GM18861 (cell line): ENCODE measurements around the gene UNC79.

ENCODE experiments used
- ATAC-seq: cut with Tn5 transposase; IDR thresholded peaks from one replicate; pipeline ENCODE4 v1.9.1; 2021; ENCODE audit not compliant: unreplicated experiment

UNC79 gene

GRCh38 chr14:93723001-93723400, 292.3 kb downstream of the UNC79 start:
- no peak for ATAC-seq

- no peak for ATAC-seq
Observed at GRCh38 chr14:93725002-93725582, 294.4 kb downstream of the UNC79 start.

DNA sequence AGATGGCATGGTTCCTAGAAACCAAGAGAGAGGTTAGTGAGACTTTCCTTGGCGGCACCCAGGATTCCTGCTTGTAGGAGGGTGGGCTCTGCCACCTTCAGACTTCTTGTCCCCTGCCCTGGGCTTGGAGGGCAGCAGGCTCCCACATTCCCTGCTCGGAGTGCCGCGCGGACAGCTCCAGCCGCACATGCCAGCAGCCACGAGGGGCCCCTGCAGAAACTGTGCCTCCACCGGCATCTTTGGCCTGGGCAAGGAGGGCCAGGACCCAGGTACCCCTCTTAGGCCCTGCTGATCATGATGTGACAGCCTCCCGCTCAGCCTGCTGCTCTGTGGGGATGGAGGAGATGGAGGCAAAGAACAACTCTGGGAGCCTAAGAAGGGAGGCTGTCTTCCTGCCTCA, 295.3 kb downstream of the UNC79 start:
- no peak for ATAC-seq

- ATAC-seq: no peak
Observed at GRCh38 chr14:93727039-93727740, 296.5 kb downstream of the UNC79 start.

- no peak for ATAC-seq
Observed at GRCh38 chr14:93727917-93728650, 297.3 kb downstream of the UNC79 start.

- no peak for ATAC-seq
Observed at GRCh38 chr14:93728651-93729016, 297.9 kb downstream of the UNC79 start.

- no peak for ATAC-seq
Observed at GRCh38 chr14:93729993-93730392, 299.3 kb downstream of the UNC79 start.

GRCh38 chr14:93731753-93732152, 301.0 kb downstream of the UNC79 start:
- no peak for ATAC-seq

DNA sequence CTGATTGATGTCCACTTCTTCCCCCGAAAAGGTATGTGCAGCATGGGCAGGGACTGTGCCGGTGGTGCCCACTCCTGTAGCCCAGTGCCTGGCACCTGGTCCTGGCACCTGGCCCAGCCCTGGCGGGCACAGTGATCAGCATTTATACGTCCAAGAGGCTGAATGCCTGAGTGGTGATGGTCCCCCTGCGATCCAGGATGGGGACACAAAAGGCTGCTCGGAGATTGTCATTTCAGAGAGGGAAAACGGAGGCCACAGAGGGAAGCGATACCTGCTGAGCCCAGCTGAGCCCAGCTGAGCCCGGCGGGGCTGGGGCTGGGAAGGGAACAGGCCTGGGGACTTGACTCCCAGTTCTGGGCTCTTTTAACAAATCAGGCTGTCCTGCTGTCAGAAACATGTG, 301.8 kb downstream of the UNC79 start:
- no peak for ATAC-seq

DNA sequence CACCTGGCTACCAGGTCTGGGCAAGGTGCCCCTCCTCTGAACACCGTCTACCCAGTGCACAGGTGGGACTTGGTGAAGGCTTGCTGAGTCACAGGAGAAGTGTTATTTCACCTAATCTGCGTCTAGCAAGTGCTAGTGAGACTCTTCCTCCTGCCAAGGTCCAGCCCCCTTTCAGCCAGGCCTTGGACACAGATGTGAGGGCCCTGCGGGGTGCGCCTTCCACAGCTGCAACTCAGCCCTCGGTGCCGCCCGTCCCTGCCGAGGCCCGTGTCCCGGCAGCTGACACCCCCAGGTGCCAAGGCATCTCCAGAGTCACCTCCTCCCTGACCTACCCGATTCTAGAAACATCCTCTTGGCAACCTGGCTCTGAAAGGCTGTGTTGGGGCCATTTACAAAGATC, 302.5 kb downstream of the UNC79 start:
- ATAC-seq: no peak

DNA sequence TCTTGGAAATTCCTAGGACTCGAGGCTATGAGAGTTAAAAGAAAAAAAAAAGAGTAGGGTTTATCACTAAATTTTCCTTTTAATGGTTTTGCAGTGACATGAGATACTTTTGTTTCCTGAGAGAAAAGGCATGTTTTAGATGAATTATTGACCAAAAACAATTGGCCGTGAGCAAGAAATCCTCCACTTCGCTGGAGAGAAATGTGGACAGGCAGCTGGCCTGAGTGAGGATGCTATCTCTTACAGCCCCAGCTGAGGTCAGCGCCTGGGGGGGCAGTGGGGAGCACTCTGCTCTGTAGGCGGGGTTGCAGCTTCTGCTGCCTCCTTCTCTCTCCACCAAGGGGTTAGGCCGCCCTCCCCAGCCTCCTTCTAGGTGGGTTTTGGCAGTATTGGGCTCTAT, 302.9 kb downstream of the UNC79 start:
- ATAC-seq: no peak

DNA sequence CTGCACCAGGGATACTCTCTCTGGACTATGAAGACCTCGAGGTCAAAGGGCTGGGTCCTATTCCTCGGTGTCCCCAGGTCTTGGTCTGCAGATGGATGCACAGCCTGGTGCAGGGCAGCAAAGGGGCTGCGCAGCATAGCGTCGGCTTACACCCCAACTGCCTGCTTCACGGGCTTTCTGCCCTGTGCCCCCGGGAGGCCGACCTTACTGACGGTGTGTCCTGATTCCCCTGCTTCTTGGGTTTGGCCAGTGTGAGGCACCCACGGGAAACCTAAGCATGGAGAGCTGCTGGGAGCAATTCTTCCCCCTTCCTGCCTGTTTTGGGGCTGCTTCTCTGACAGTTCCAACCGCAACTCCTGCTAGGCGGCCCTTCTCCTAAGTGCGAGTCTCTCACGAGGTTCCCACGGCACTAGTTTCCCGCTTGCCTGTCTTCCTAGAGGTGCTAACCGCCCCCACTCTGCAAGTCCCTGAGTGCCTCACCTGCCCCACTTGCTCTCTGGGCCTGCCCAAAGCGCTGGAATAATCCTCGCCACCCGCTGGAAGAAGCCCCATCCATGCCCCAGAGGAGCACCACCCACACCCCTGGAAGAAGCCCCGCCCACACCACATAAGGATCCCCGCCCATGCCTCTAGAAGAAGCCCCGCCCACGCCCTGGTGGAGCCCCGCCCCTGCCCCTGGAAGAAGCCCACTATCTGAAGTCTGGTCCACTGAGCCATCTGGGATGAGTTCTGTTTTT, 303.5 kb downstream of the UNC79 start:
- no peak for ATAC-seq

- ATAC-seq: no peak
Observed at GRCh38 chr14:93735206-93735605, 304.5 kb downstream of the UNC79 start.

DNA sequence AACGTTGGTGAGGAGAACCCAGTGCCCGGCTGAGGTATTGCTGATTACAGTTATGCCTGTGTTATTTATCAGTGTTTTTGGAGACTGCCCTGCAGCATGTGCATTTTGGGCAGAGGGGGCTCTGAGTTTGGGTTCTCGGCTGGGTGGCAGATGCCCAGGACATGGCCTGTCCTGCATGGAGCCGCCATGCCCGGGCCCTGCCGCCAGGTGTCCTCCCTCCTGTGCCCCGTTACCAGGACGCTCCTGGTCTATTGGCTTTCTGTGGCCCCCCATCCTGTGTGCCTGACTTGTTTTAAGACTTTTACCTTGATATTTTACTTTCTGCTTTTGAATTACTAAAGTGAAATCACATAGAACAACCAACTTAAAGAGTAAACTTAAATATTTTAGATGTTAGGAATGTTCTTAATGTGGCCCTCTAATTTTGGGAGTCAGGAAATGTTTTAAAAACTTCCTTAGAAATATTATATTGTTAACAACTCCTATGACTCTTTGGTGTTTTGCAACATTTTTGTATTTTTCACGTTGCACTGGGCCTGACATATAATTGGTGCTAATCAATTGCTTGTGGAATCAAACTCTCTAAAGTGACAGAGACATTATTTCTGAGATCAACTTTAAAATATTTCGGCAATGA, 305.8 kb downstream of the UNC79 start:
- no peak for ATAC-seq

DNA sequence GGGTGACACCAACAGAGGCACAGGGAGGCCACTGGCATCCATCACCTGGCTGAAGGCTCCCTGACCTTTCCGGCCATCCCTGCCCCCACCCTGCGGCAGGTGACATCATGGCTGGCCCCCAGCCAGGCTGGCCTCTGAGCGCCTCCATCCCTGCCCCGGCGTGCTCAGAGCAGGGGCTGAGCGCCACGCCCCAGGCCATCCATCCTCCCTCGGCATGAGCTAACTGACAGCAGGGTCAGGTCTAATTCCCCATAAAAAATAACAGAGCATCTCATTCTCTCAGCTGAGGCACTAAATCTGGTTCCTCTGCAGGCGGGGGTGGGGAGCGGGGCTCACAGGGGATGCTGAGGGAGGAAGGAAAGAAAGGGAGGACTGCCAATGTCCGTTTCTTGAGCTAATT, 306.9 kb downstream of the UNC79 start:
- ATAC-seq: no peak

DNA sequence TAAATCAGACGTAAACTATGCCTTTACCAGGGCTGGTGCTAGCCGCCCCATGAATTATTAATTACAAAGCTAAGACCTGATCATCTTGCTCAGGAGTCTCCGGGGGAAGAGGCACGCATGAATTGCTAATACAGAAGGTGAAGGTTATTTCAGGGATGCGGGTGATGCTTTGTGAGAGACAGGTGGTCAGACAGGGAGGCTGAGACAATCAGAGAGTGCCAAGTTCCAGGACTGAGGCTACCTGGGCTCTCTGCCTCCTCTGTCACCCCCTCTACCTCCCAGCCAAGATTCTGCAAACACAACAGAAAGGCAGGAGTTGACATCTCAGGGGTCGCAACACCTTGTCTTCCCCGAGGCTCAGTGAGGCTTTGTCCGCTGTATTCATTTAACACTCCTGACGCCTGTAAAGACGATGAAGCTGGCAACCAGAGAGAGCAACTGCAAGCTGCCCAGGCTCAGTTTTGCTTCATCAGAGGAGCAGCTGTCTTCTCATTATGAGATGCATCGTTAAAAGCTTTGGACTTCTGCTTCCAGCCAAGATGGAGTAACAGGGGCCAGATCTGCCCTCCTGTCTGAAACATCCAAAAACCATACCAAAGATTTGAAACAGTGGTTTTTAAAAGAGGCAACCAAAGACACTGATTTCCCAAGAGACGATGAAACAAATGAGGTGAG, 311.0 kb downstream of the UNC79 start:
- ATAC-seq: no peak

DNA sequence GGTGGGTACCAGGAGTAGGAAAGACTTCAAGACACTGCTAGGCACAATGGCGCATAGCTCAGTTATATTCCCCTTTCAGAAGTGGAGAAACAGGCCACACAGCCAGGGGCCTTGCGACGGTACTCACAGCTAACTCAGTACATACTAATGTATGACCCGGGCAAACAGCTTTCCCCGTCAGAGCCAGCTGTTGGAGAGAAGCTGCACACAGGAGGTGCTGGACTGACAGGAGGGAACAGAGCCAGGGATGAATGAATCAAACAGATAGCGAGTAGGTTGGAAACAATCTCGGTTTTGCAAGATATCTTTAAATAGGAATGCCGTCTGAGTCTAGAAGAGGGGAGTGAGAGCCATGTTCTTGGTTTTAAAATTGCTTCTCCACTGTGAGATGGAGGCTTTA, 312.0 kb downstream of the UNC79 start:
- ATAC-seq: no peak

GRCh38 chr14:93743270-93744060, 312.7 kb downstream of the UNC79 start:
- ATAC-seq: no peak

- no peak for ATAC-seq
Observed at GRCh38 chr14:93744176-93744575, 313.4 kb downstream of the UNC79 start.

- ATAC-seq: no peak
Observed at GRCh38 chr14:93744876-93745275, 314.1 kb downstream of the UNC79 start.
